Activated CD4-positive, alpha-beta T cell treated with anti-CD3 and anti-CD28 coated beads, Interleukin-2, amount 50 U/mL, for 16 hours (primary cell): ENCODE measurements around the gene CTNS.

Experiments used
- DNase-seq: peaks from one replicate; pipeline ENCODE4 v3.0.0-alpha.2; 2020

Gene CTNS

DNA sequence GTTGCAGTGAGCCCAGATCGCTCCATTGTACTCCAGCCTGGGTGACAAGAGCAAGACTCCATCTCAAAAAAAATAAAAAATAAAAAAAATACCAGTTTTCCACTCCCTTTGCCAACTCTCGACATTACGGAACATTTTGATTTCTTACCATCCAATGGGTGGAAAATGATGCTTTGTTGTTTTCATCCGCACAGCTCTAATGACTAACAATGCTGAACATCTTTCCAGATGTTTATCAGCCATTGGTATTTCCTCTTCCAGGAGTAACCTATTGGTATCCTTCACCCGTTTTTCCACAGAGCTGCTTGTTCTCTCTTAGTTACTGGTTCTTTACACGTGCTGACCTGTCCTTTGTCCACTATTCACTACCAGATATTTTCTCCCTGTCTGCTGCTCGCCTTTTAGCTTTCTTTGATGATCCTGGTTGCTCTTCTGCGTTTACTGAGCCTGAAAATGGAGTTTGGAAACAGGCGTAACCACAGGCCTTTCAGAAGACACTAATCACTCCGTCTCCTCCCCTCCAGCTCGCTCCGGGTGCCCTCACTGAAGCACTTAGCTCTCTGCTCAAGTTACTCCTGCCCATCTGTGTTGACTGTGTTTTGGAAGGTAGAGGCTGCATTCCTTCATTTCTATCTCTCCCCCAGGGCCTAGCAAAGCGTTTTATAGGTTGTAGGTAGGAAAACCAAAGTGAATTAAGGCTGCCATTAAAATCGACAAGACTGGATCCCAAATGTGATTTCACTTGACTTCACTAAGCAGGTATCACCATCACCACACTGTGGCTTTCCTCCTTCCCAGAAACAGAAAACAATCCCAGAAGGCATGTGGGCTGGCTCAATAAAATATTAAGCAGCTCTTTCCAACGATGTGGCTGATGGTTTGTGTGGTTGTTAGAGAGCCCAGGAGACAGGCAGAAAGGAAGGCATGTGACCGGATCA lies 9.5 kb upstream of the CTNS start:
- no peak for DNase-seq

DNA sequence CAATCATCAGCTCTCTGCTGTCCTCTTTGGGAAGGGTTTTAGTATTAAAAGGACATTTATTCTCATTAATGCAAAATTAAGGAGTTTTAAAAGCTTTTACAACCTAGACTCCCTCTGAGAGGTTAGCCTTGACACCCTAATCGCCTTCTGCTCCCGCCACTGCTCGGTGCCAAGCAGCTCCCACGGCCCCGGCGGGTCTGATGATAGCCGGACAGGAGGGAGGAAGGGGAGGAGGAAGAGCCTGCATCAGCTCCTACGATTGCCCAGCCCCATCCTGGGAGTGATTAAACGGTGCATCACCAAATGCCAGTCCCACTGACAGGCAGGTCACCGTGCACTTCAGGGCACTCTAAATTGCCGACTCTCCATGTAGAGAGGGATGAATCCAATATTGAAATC lies 8.8 kb upstream of the CTNS start:
- no peak for DNase-seq

DNA sequence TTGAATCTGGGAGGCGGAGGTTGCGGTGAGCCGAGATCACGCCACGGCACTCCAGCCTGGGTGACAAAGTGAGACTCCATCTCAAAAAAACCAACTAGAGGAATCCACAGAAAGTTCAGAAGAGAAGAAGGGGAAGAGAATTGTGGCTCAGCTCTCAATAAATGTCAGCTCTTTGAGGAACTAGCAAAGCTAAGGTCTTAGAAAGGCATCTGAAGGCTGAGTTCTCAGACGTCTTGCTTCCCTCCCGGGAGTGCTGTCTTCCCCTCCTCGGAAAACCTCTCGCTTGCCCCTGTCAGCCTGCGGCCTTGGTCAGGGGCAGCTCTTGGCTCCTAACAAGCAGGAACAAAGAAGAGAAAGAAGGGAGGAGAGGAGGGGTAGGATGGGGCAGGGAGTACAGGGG lies 5.8 kb upstream of the CTNS start:
- DNase-seq, result no peak

DNA sequence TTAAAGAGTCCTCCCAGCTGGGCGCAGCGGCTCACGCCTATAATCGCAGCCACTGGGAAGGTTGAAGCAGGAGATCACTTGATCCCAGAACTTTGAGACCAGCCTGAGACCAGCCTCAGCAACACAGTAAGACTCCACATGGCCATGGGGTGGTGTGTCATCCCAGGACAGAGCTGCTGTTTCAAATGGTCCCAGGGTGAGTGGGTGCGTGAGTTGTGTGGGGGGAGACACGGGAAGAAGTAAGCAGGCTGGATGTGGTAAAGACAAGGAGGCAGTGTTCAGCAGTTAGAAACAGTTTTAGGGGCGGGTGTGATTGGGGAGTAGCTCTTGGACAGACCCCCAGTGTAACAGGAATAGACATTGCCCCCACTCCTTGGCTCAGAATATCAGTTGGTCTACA lies 4.3 kb upstream of the CTNS start:
- DNase-seq, result no peak

DNA sequence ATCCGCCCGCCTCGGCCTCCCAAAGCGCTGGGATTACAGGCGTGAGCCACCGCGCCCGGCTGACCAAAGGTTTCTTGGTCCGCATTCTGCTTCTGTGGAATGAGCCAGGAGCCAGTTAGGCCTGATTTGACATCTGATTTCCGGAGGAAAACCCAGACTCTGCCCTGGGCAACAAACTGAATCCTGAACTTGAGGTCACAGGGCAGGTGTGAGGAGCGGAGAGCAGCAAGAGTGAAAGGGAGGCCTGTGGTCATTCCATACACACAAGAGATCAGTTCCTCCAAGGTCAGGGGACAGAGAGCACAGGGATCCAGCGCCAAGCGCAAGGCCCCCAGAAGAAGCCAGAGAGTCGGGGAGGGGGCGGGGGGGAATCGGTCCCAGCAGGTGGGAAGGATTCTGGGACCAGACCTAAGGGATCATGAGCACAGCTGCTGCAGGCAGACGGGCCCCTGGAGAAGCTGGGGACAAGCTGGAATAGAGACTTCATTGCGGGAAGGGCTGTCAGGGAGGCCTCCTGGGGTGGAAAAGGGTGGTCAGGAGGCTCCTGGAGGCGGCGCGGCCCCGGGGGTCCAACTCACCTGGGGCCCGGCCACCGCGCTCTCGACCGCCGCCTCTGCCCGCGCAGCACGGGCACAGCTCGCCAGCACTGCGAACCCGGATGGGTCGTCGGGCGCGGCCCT lies 946 bp upstream of the CTNS start:
- DNase-seq, result no peak

DNA sequence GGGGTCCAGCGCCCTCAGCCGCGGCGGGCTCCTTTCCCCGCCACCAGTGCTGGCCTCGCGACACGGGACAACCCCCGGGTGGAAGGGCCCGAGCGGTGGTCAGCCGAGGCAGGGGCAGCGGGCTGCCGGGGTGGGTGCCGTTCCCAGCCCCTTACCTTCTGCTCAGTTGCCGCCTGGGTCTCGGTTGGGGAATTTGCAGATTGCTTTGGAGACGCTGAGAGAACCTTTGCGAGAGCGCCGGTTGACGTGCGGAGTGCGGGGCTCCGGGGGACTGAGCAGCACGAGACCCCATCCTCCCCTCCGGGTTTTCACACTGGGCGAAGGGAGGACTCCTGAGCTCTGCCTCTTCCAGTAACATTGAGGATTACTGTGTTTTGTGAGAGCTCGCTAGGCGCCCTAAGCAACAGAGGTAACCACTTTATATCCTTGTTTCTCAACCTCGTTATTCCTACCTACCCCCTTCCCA lies 381 bp downstream of the CTNS start:
- DNase-seq, result no peak

DNA sequence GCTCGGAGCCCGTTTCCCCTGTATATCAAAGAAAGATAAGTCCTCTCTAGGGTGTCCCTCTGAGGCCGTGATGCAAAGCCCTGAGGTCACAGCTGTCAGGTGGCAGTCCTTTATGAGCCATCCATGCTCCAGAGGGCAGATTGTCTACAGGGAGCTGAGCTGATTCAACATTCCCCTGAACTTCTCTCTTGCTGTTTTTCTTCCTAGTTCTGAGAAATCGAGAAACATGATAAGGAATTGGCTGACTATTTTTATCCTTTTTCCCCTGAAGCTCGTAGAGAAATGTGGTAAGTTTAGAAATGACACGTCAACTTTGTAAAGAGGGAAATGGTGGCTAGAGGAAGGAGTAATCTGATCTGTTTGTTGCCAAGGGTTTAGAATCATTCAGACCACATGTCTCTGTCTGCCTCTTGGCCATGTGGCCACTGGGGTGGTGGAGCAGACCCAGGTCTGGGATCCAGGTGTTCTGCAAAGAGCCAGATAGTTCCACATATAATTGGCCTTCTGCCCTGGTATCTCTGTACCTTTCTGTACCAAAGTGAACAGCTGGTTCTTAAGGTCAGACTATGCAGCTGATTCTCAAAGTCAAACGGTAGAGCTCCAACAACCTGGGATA lies 3.5 kb downstream of the CTNS start:
- peak; percentile 80 for DNase-seq

DNA sequence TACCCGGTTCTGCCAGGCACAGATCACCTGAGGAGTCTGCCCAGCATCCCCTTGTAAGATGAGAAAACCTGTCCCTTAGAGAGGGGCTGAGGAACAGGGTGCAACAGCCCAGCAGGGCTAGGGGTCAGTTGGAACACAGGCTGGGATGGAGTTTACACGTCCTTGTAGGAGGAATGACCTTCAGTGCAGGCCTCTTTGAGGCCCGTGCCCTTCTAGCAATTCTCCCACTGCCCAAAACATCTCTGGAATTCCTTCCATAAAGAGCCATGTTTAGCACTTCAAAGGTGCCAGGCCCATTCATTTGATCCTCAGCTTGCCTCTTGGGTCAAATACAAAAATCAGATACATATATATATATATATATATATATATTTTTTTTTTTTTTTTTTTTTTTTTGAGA lies 4.5 kb downstream of the CTNS start:
- DNase-seq, result no peak

DNA sequence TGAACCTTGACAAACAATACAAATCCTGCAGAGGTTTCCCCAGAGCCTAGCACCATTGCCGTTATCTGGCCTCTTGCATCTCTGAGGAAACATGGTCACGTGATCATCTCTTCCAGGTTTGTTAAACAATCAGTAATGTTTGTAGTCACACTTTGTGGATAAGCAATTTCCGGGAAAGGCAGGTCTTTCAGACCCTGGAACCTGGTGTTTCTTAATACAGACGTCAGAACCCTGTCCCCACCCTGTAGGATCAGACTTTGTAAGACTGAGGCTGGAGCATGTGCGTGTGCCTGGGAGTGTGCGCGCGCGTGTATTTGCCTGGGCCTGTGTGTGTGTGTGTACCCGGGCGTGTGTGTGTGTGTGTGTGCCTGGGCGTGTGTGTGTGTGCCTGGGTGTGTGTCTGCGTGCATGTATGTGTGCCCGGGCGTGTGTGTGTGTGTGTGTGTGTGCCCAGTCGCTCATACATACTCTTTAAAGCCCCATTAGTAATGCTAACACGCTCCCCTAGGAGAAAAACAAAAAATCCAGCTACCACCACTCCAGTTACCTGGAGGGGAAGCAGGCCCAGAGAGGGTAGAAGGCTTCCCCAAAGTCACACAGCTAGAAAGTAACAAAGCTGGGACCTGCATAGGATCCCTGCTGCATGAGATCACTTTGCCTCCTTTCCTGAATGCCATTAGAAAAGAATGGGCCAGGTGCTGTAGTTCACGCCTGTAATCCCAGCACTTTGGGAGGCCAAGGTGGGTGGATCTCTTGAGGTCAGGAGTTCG lies 5.3 kb downstream of the CTNS start:
- DNase-seq, result peak; percentile 20

DNA sequence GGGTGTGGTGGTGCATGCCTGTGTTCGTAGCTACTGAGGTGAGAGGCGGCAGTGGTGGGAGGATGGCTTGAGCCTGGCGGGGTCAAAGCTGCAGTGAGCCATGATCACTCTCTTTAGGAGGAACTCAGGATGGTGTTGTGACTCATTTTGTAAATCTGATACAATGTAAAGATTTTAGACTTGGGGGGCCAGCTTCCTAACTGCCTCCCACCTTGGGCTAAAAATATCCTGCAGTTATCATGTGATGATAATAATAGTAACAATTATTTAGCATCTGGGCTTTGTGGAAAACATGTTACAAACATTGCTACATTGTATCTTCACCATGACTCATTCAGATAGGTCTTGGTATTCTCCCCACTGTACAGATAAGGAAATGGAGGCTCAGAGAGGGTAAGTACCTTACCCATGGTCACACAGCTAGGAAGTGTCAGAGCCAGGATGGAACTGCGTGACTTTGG lies 7.4 kb downstream of the CTNS start:
- DNase-seq, result peak; percentile 64

DNA sequence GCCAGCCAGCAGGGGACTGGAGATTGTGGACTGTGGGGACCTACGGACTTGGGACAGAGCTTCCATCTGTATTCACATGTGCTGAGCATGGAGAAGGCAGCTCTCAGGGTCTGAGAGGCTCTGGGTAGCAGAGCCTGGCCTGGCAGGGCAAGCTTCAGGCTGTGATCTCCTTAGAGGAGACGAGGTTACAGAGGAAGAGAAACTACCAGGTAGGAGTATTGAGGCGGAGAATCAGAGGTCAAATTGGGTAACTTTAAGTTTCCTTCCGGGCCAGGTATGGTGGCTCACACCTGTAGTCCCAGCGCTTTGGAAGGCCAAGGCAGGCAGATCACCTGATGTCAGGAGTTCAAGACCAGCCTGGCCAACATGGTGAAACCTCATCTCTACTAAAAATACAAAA lies 8.8 kb downstream of the CTNS start:
- no peak for DNase-seq

DNA sequence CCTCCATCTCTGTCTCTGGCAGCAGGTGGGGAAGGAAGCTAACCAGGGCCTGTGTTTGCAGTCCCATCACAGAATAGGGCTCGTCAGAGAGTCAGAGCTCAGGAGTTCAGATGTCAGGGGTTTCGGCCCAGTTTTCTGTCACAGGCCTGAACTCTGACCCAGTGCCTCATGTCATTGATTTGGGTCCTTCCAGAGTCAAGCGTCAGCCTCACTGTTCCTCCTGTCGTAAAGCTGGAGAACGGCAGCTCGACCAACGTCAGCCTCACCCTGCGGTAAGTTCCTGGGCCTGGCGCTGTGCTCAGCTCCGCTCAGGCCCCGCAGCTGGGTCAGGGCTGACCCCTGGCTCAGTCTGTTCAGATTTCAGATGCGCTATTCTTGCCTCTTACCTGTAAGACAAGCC lies 10.7 kb downstream of the CTNS start:
- DNase-seq, result no peak

DNA sequence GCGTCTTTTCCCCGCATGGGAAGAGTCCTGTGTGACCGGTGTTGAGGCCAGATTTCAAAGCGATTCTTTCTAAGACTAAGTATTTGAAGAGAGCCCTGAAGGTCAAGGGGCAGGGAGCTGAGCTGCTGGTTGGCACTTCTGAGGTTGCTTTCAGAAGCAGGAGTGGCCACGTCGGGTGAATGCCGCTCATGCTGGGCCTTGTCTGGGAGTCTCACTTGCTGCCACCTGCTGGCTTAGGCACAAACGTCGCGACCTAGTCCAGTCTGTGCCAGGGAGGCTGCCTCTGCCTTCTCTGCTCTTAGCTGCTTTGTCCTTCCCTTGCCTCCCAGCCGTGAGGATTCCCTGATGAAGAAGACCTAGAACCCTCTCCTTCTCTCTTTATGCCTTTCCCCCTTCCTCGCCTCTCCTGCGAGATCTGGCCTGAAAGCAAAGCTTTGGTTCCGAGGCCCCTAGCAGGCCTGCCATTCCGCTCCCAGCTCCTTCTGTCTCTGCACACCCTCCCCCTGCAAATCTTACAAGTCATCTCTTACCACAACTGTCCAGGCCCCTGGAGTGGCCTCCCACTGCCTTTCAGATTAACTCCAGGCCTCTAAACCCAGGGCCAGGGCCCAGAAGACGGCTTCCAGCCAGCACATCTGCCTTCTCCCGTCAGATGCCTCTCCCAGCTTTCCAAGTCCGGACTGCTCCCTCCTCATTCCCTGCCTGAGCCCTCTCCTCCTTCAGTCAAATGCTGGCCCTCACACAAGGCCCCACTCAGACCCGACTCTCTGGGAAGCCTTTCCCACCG lies 11.4 kb downstream of the CTNS start:
- DNase-seq, result peak; percentile 62

DNA sequence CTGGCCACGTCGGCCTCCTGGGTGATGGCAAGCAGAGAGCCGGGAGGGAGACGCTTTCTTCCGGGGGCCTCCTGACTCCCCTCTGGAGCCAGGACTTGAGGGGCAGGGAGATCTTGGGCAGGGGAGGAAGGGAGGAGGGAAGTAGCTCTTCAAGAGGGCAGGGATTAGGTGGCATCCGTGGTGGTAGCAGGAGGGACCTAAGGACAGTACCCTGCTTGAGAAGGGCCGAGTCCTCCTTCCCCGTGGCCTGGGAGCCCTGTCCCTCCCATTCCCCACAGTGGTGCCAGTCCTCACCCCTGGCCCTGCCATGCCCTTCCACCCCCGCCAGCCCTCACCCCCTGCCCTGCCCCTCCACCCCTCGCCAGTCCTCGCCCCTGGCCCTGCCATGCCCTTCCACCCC lies 19.2 kb downstream of the CTNS start:
- no peak for DNase-seq

DNA sequence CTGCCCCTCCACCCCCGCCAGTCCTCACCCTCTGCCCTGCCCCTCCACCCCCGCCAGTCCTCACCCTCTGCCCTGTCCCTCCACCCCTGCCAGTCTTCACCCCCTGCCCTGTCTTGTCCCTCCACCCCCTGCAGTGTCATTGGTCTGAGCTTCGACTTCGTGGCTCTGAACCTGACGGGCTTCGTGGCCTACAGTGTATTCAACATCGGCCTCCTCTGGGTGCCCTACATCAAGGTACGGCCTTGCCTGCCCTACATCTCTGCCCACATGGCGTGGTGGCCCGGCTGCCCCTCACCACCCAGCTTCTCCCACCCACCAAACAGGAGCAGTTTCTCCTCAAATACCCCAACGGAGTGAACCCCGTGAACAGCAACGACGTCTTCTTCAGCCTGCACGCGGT lies 19.8 kb downstream of the CTNS start:
- no peak for DNase-seq

DNA sequence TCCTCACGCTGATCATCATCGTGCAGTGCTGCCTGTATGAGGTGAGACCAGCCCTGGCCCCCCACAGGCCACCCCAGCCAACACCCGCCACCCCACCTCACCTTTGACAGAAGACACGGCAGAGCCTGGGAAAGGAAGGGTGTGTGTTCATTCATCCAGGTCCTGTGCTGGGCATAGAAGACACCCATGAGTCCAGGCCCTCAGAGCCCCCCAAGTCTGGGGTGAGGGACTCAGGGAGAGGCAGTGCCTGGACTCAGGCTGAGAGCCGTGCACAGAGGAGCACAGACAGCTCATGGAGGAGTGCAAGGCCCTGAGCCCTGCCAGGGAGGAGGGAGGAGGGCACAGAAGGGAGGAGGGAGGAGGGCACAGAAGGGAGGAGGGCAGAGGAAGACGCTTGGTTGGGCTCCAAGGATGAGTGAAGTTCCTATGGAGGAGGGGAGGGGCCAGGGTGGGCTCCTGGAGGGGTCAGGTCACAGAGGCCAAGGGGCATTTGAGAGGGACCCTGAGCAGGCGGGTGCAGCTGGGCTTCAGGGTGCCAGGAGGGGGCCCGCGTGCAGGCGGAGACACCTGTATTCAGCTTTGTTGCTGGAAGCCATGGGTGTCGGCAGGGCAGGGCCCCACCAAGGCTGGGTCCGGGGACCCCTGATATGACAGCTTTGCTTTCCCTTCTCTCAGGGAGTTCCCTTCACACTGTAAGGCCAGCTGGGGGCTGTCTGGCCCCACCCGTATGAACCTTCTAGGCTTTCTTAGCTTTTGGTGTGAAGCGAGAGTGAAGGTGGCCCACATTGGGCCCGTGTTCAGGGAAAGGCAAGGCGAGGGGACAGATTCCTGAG lies 20.4 kb downstream of the CTNS start:
- no peak for DNase-seq

DNA sequence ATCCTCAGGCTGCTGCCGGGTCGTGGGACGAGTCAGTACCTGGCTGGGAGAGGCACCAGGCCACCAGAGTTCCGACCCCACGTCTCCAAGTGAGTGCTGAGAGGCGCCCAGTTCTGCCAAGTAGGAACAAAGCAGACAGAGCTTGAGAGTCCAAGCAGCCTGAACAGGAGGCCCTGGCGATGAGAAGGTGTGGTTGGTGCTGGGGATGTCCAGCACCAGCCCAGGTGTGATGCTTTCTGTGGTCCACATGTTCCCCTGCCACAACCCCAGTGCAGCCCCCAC lies 21.0 kb downstream of the CTNS start:
- DNase-seq, result no peak

DNA sequence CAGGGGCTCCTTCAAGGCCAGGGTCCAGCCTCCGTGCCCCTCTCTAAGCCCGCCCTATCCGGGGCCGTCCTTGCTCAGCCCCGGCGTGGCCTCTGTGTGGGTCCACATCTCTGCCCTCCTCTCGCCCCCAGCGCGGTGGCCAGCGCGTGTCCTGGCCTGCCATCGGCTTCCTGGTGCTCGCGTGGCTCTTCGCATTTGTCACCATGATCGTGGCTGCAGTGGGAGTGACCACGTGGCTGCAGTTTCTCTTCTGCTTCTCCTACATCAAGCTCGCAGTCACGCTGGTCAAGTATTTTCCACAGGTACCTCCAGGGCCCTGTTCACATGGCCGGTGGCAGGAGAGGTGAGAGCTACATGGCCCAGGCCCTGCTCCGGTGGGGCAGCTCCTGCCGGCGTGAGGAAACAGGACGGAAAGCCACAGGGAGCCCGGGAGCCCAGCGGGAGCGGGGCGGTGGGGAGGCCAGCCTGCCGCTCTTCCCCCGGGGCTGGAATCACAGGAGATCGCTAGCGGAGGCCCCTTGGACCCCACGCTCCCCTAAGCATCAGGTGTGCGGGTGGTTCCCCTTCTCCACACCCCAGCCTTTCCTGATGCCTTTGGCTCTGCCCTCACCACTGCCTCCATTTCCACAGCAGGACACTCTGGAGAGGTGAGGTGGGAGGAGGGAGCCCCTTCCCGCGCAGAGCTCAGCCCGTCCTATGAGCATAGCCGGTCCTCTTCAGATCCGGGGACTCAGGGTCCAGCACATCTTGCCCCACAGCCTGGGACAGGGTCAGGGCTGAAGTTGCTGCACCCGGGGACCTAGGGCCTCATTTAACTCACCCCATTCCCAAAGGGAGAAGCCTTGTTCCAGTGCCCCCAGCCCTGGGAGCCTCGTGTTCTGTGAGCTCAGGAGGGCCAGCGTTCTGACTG lies 21.6 kb downstream of the CTNS start:
- DNase-seq, result no peak

DNA sequence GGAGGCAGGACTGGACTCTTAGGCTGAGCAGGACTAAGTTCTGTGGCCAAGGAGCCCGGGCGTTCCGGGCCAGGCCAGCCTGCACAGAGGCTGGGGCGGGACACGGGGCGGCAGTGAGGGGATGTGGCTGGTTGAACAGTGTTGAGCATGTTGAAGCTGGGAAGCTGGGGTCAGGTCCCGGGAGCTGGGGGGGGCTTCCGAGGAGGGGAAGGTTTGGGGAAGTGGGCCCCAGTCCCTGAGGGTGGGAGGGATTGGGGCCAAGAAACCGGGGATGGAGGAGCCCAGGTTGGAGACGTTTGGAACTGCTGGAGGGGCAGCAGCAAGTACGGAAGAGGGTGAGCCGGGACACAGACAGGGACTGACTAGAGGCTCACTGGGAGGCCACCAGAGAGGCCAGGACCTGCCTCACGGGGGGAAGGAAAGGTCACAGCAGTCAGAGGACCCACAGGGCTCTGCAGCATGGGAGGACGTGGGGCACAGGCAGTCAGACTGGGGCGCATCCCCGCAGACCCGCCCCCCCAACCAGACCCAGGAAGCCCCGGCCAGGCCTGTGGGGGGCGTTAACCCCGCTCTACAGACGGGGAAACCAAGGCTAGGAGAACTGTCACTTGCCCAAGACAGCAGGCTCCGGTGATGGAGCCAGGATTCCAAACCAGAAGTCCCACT lies 22.4 kb downstream of the CTNS start:
- DNase-seq, result no peak
